Ecto neural progenitor cell (in vitro differentiated cells): ENCODE results near the gene CD38.
A peak's percentile ranks its signal among the peaks of the same experiment; 100 is the strongest.
"Not testable (repeated sequence)": the region's sequence is repeated elsewhere in the genome, so short reads cannot be mapped to it uniquely, and the experiment has no call there.

ENCODE experiments used
- DNase-seq: peaks from one replicate; pipeline ENCODE4 v3.0.0-alpha.2; 2018; ENCODE audit warnings: low spot score

The CD38 gene

DNA sequence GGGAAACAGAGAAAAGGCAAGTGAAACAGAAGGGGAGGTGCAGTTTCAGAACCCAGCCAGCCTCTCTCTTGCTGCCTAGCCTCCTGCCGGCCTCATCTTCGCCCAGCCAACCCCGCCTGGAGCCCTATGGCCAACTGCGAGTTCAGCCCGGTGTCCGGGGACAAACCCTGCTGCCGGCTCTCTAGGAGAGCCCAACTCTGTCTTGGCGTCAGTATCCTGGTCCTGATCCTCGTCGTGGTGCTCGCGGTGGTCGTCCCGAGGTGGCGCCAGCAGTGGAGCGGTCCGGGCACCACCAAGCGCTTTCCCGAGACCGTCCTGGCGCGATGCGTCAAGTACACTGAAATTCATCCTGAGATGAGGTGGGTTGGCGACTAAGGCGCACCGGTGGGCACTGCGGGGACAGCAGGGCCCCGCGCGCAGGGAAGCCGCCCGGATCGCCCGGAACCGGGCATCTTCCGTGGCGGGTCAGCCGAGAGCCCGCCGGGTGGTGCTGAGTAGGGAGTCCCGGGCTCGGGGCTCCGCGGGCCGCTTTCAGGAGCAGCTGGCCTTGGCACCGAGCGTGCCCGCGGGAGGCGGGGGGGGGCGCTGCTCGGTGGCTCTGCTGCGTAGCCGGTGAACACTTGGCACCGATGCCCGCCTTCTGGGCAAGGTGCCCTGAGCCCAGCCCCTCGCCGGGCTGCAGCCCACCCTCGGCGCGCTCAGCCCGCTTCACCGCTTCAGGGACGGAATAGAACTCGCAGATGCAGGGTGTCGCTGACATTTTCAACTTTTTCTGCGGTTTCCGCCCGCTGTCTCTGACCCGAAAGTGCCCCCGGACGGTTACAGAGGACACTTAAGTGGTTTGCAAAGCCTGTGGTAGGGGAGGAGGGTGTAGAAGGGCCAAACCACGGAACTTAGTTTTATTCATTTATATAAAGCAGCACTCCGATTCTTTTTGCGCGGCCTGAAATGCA lies at the start of gene CD38:
TSS of gene CD38 (plus strand) at position 40 of the 953 bp plus-strand sequence. CDS start at position 127, 87 bp downstream.
- DNase-seq = peak; percentile 61

DNA sequence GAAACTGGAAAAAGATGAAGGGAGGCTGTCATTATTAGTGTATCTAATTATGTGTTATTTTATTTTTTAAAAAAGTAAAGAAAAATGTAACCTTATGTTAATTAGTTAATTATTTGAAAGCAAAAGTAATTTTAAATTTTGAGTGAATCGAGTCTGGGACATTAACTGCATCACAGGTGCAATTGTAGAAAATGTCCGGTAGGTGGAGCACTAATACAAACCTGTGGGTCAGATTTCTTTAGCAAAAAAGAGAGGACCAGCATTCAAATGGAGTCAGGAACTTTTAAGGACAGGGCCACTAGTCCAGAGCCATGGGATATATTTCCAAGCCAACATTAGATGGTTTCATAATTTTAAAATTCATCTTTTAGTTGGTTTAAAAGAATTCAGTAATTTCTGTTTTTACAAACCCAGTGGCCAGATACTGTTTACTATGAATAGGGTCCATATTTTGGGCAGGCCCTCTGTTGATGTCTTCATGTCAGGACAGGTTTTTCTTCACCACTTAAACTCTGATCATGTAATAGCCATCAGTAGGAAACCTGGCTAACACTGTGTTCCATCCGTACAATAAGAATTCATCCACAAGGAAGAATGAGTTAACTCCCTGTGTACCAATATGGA lies 48.1 kb upstream of the CD38 start:
- no peak for DNase-seq

DNA sequence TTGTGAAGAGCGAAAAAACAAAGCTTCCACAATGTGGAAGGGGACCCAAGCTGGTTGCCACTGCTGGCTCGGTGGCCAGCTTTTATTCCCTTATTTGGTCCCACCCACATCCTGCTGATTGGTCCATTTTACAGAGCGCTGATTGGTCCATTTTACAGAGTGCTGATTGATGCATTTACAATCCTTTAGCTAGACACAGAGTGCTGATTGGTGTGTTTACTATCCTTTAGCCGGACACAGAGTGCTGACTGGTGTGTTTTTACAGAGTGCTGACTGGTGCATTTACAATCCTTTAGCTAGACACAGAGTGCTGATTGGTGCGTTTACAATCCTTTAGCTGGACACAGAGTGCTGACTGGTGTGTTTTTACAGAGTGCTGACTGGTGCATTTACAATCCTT lies 45.1 kb upstream of the CD38 start:
- not testable (repeated sequence) for DNase-seq

DNA sequence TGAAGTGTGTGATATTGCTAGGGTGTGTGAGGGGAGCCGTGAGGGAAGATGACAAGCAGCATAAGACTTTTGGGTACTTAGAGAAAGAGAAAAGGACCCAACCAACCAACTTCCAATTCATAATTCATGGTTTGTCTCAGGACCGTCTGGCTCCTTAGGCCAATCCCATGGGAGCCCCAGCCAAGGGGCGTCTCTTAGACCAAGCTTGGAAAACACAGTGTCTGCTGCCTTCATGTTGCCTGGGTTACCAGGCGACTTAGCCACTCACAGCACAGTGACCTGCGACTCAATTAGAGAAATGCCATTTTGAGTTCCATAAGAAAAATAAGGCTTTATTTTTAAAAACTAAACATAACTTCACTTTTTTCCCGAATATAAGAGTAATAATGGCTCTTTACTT lies 42.6 kb upstream of the CD38 start:
- no peak for DNase-seq

GRCh38 chr4:15736514-15737050 lies 41.5 kb upstream of the CD38 start:
- no peak for DNase-seq

DNA sequence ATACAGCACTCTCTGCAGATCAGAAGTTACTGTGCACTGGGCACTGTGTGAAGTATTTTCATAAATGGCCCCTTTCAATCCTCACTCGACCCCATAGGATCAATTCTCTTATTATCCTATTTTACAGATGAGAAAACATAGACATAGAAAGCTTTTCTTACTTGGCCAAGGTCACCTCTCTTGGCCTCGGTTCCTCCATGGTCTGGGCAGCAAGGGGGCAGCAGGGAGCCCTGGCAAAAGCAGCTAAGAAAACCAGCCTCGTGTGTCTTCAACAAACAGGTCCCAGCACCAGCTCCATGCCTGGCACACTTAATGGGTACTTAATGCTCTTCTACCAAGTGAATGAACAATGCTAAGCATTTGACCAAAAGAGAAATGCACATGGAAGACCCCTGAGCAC lies 40.9 kb upstream of the CD38 start:
- no peak for DNase-seq

- DNase-seq = no peak
These were observed 39.3 kb upstream of the CD38 start for GRCh38 chr4:15738877-15739276.

- DNase-seq = no peak
These were observed 37.2 kb upstream of the CD38 start for GRCh38 chr4:15740764-15741404.

DNA sequence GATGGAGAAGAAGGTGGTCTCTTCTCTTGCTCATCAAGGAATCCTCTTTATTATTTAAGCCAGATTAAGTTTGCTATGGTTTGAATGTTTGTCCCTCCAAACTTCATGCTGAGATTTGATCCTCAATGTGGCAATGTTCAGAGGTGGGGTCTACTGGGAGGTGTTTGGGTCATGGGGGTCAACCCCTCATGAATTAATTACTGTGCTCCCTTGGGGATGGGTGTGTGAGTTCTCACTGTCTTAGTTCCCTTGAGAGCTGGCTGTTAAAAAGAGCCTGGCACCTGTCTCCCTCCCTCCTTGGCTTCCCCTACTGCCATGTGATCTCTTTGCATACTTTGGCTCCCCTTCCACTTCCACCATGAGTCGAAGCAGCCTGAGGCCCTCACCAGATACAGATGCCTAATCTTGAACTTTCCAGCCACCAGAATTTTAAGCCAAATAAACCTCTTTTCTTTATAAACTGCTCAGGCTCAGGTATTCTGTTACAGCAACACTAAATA lies 36.0 kb upstream of the CD38 start:
- DNase-seq = no peak

DNA sequence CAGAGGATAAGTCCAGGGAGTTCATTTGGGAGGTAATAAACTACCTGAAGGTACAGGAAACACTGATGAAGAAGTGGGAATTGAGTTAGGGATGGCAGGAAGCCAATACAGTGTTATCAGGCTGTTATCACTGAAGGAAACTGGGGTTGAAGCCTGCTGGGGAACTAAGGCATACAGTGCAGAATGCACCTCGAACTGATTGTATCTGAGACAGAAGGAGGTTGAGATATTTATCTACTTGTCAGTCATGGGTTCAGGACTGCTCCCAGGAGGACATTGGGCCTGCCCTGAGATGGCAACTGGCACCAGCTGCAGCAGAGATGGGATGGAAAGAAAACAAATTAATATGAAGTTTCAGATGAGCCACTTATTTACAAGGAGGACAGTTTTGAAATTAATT lies 35.5 kb upstream of the CD38 start:
- DNase-seq = no peak

DNA sequence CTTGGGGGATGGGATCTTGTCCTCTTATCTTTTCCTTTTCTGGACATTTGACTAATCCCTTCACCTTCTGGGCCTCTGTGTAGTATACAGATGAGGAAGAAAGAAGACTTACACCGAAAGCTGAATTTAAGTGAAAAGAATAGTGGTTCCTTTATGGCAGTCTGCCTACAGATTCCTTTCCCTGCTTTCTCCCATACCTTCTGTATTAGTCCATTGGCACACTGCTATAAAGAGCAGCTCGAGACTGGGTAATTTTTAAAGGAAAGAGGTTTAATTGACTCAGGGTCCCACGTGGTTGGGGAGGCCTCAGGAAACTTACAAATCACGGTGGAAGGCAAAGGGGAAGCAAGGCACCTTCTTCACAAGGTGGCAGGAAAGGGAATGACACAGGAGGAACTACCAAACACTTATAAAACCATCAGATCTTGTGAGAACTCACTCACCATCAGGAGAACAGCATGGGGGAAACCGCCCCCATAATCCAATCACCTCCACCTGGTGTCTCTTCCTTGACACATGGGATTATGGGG lies 34.0 kb upstream of the CD38 start:
- DNase-seq = no peak

- no peak for DNase-seq
These were observed 32.0 kb upstream of the CD38 start for GRCh38 chr4:15746110-15746509.

DNA sequence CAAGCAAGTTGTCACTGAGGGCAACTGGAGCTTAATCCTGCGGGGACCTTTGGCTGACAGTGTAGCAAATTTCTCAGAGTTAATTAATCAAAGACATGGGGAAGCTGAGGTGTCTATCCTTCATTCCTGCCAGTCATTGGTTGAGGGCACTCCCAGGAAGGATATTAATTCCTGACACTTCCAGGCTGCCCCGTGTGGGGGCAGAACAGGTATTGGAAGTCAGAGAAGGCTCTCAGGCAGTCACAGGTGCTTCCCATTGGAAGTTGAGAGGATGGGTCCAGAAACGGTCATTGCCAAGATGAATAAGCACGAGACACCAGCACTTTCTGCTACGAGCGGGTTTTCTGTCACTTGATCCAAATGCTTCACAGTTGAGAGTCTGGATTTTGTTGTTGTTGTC lies 29.1 kb upstream of the CD38 start:
- DNase-seq = no peak

DNA sequence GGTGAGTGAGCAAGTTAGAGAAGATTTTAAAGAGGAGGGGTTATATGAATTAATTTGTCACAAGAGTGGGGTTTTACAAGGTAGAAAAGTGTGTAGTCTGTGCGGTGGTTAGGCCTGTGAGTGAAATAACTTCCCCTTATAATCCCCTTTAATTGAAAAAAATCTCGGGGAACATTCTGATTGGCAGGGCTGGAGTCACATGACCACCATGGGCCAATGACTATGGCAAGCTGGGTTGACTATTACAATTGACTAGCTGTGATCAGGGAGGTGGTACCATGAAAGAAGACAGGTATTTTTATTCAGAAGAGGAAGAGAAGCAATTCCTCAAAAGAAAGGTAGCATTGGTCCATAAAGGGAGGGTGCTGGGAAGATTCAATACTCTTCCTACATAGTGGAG lies 27.0 kb upstream of the CD38 start:
- DNase-seq = no peak

- DNase-seq = no peak
These were observed 25.0 kb upstream of the CD38 start for GRCh38 chr4:15753081-15753480.

DNA sequence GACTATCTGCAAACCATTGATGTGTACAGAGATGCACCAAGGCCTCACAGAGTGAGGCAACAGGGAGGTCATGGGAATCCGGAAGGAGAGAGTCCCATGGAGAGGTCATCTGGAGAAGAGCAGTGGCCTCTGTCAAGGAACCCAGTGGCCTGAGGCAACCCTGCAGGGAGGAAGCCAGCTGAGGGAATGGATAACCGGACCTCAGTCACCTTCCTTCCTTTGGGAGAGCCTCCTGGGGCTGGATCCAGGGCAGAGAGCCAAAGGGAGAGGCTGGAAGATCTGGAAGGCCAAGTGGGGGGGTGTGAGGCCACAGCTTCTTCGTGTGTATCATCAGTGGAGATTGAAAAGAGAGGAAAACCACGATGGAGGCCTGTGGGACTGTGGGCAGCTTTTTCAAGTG lies 24.3 kb upstream of the CD38 start:
- DNase-seq = no peak

GRCh38 chr4:15754323-15754722 lies 23.8 kb upstream of the CD38 start:
- no peak for DNase-seq

- no peak for DNase-seq
These were observed 22.6 kb upstream of the CD38 start for GRCh38 chr4:15755321-15756155.

DNA sequence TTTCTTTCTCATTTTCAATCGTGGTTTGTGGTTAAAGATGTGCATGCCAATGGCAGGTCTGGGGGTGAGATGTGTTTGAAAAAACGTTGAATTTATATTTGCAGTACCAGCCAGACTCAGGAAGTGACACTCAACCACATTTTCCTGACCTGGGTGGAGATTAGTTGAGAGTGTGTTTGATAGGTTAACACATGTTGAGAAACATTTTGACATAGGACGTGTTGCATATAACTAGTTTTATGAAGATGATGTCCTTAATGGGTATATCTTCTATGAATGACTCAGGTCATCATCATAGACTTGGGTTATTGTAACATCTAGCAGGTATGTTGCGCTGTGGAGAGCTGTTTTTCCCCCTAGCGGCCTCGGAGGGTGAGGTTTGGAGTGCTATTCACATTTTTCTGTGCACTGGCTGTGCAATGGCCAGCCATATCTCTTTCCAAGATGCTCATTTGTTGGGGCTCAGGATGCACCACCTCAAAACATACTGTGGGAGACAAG lies 21.7 kb upstream of the CD38 start:
- no peak for DNase-seq

- no peak for DNase-seq
These were observed 21.1 kb upstream of the CD38 start for GRCh38 chr4:15757054-15757453.

- DNase-seq = no peak
These were observed 19.8 kb upstream of the CD38 start for GRCh38 chr4:15758294-15758693.
